GM19455 (cell line): ENCODE results near the gene RBM10.

ENCODE experiments used
- ATAC-seq: cut with Tn5 transposase; IDR thresholded peaks from one replicate; pipeline ENCODE4 v1.9.1; 2021; ENCODE audit not compliant: unreplicated experiment

RBM10 gene

GRCh38 chrX:47216393-47216925 lies 71.4 kb downstream of the RBM10 start:
- ATAC-seq: no peak

DNA sequence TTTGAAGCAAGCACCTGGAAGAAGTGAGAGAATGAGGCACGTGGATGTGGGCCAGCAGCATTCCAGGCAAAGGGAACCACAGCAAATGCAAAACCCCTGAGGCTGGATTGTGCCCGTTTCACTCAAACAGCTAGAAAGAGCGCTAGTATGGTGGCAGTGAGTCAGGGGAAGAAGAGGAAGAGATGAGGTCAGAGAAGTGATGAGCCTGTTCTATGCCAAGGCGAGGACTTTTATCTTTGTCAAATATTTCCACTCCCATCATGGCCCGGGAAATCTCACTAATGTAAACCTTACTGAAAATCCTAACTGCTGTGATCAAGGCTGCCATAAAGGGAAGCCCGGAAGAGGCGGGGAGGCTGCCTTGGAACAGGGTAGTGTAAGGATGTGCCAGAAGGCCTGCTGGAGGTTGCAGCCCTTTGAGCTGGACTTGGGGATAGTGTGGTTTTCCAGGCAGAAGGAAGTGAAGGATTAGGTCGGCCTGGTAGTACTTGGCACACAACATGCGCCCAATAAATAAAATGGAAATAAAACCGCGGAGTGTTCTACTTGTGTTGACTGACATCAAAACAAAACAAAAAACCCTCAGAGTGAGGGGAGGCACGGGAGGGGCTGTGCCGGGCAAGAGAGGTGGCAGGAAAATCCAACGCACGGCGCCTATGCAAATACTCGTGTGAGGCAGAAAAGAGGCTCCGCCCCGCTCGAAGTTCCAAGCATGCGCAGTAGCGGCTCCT lies 72.3 kb downstream of the RBM10 start:
- ATAC-seq: no peak

- ATAC-seq: peak; percentile 83
These were observed 72.8 kb downstream of the RBM10 start for GRCh38 chrX:47217852-47218279.

DNA sequence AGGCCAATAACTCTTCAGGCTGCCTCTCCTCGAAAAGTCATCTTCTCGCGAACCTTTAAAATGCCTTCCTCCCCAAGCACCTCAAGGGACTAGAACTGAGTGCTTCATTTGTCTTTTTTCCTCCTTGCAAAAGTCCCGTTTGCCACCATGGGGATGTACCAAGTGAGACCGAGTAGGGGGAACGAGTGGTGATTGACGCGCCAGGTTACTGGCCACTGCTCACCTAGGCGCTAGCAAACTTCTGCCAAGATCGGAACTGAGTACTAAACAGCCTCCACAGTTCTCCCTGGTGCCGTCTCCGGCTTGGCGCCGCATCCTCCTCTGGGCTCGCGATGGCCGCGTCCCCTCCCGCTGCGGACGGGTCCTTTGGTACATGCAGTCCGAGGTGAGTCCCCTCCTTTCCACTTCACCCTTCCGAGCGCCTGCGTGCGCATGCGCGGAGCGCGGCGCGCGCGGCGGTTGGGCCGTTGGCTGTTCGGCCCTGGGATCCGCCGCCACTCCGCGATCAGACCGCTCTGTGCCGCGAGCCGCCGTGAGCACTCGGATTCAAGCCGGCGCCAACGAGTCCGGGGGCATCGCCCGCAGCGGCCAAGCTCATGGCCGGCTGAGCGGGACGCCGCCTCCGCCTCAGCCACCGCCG lies 73.4 kb downstream of the RBM10 start, which contains the start of gene CDK16:
TSS of gene CDK16 (plus strand) at position 402 of the 640 bp plus-strand sequence. CDS start 4,877 bp downstream, outside the sequence.
- peak; percentile 50 for ATAC-seq

DNA sequence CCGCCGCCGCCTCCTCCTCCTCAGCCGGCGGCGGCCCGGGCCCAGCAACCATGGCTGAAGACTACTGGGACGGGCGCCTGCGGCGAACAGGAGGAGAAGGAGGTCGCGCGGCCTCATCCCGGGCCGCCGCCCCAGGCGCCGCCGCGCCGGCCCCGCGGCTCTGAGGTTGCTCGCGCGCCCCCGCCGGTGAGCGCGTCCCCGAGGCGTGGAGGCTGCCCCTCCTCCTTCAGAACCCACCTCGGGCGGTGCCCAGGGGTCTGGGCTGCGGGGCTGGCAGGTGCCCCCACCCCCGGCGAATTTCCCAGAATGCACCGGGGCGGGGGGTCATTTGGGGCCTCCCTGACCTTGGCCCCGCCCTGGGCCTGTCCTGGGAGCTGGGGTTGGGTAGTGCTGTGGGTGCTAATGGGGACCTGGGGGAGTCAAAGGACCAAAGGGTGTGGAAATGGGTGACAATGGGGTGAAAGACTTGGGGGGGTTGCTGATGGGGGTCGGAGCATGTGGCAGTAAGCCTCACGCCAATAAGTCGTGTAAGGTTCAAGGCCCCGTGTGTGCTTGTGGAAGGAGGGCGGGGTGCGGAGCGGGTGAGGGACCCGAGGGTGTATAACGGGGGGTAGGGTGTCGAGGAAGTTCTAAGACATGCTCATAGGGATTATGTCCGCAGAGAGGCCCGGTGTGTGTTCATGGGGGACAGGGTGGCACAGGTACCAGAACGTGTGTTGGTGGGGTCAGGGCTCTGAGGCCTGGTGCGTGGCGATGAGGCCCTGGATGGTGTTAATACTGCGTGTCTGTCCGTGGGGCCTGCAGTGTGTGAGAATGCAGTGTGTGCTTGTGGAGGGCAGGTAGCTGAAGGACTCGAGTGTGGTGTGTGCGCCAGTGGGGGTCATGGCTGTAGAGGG lies 74.1 kb downstream of the RBM10 start:
- no peak for ATAC-seq

DNA sequence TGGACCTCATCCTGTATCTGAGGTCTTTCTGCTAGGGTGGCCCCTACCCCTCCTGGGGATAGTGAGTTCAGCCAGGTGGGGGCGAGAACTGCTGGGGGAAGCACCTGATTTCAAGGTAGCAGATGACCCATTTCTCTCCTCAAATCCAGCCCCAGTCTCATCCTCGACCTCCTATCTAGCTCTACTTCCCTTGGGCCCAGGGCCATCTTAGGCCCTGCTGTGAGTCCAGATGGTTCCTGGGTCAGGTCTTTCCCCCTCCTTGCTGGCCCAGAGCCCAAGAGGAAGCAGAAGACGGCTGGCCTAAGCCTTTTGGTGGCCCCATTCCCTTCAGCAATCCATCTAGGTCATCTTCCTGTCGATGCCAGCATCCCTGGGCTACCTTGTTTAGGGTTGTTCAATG lies 76.7 kb downstream of the RBM10 start:
- no peak for ATAC-seq

DNA sequence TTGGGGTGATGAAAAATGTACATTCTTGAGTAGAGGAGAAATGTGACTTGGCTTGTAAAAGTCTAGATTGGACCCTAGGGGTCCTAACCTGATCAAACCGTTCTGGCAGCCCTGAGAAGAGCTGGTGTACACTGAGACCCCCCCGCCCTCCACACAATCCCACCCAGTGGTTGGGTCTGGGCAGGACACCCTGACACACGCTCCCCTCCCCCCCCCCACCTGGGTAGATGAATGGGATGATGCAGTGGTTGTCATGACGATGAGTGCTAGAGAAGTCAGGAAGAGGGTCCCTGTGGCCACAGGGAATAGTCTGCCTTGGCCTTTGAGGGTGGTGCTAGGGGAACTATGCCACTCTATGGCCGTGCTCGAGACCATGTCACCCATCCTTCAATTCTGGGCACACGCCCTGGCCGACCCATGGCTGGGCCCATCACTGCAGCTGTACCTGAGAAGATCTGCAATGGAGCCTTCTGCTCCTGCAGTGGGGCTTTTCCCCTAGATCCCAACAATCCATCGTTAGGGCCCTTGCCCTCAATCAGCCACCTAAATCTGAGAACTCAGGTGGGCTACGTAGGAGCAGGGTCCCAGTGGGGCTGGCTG lies 77.8 kb downstream of the RBM10 start:
- no peak for ATAC-seq

DNA sequence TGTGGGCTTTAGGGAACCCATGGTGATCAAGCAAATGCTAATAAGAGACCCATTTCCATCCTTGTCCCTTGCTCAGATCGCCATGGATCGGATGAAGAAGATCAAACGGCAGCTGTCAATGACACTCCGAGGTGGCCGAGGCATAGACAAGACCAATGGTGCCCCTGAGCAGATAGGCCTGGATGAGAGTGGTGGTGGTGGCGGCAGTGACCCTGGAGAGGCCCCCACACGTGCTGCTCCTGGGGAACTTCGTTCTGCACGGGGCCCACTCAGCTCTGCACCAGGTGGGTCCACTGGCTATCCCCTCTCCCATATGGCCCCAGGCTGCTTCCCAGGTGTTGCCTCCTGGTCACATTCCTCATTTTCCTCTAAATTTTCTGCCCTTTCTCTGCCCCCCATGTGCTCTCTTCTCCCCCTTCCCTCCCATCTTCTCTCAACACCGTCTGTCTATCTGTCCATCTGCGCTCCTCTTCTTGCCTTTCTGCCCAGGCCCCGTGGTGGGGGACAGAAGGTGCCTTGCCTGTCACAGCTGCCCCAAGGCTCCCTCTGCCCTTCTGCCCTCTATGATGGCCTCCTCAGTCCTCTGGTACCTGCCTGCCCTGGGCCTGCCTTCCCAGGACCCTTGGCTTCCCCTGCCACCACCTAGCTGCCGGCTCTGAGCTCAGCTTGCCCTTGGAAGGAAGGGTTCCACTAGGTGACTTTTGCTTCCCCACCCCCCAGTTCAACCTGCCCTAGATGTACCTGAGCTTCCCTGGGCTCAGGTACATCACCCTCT lies 78.6 kb downstream of the RBM10 start:
- no peak for ATAC-seq

- no peak for ATAC-seq
These were observed 79.4 kb downstream of the RBM10 start for GRCh38 chrX:47224266-47224895.

DNA sequence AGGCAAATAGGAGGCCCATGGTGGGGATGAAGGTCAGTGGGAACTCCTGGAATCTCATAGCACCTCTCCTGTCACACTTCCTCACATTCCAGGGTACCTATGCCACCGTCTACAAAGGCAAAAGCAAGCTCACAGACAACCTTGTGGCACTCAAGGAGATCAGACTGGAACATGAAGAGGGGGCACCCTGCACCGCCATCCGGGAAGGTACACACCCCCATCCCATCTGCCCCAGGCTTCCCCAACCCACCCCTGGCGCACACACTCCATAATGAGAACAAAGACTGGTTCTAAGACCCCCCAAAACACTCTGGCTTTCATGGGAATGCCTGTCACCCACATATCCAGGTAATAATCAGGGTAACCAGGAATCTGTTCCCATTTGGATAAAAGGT lies 79.9 kb downstream of the RBM10 start:
- no peak for ATAC-seq

- ATAC-seq: no peak
These were observed 81.0 kb downstream of the RBM10 start for GRCh38 chrX:47226071-47226470.

DNA sequence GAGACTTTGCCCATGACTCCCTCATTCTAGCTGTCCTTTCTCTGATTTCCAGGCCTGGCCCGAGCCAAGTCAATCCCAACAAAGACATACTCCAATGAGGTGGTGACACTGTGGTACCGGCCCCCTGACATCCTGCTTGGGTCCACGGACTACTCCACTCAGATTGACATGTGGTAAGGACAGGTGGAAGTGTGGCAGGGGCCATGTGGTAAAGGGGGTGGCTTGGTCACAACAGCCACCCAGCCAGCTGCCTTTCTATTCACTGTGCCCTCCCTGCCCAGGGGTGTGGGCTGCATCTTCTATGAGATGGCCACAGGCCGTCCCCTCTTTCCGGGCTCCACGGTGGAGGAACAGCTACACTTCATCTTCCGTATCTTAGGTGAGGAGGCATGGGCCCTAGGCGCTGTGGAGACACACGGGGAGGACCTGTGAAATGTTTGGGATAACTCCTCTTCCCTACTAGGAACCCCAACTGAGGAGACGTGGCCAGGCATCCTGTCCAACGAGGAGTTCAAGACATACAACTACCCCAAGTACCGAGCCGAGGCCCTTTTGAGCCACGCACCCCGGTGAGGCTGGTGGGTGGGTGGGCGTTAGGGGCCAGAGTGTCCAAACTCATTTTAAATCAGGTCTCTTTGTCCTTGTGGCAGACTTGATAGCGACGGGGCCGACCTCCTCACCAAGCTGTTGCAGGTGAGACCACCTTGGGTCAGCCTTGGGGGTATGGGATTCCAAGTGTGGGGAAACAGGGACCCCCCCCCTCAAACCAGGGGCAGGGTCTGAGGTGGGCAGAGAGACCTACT lies 81.7 kb downstream of the RBM10 start:
- ATAC-seq: no peak

GRCh38 chrX:47227334-47227583 lies 82.2 kb downstream of the RBM10 start:
- ATAC-seq: no peak

DNA sequence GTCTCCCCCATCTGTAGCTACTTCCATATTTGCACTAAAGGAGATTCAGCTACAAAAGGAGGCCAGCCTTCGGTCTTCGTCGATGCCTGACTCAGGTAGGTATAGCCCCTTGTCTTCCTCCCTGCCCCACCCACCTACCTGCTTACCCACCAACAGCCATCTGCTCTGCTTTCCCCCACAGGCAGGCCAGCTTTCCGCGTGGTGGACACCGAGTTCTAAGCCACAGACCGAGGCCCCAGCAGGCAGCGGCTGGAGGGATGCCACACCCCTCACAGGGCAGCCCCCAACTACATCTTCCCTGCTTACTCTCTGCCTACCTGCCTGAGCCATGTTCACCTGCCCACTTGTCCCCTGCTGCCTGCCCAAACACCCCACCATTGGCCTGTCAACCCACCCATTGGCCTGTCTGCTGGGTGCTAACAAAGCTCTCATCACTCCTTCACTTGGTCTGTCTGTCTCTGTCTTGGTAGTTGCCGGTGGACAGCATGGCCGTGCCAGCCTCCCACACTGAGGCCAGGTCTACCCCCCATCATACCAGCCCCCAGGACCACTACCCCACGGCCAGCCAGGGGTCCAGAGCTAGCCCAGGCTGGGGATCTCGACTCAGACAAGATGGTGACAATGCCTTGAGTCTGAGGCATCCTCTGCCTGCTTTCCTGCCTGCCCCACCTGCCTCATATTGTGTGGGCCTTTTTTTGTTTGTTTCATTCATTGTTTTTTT lies 83.7 kb downstream of the RBM10 start:
- ATAC-seq: no peak

GRCh38 chrX:47229427-47229826 lies 84.4 kb downstream of the RBM10 start:
- no peak for ATAC-seq

- no peak for ATAC-seq
These were observed 85.3 kb downstream of the RBM10 start for GRCh38 chrX:47230136-47230868.

- ATAC-seq: no peak
These were observed 86.1 kb downstream of the RBM10 start for GRCh38 chrX:47231167-47231566.
